Heart left ventricle (tissue), 16 donors: ENCODE measurements around the gene JSRP1. TPM values are rescaled to one million over a fixed set of nuclear protein-coding genes. Genes with fewer than 3 reads are reported as not detected.

Experiments used
- ATAC-seq, 4 donors: fragments of 200-7000 bp; cut with Tn5 transposase; one replicate each; pipeline ENCODE4 v1.9.1; 2020 to 2022; ENCODE audit warnings: moderate library complexity in 4 of 4, mild to moderate bottlenecking in 3 of 4, moderate number of reproducible peaks in 1 of 4
- DNase-seq, 5 donors: peaks; one replicate each; pipeline ENCODE4 v3.0.0-alpha.2; 2020
- H3K27ac ChIP-seq, 12 donors: fragments of 200-600 bp; sonication (generic) in 4 of 12; one replicate each; pipeline versions ENCODE4 v1.5.0 to v1.8.0; 2016 to 2022; ENCODE audit warnings: mild to moderate bottlenecking in 2 of 12
- H3K27me3 ChIP-seq, 9 donors: fragments of 200-600 bp; sonication (generic) in 2 of 9; one replicate each; pipeline versions ENCODE4 v1.5.1 to v1.8.0; 2016 to 2022; ENCODE audit warnings: mild to moderate bottlenecking in 3 of 9
- H3K36me3 ChIP-seq, 9 donors: fragments of 200-600 bp; sonication (generic) in 2 of 9; one replicate each; pipeline versions ENCODE4 v1.5.0 to v1.8.0; 2018 to 2022; ENCODE audit warnings: mild to moderate bottlenecking in 2 of 9
- H3K4me1 ChIP-seq, 12 donors: fragments of 200-600 bp; sonication (generic) in 4 of 12; one replicate each; pipeline versions ENCODE4 v1.5.0 to v1.8.0; 2016 to 2022; ENCODE audit warnings: mild to moderate bottlenecking in 3 of 12
- H3K4me3 ChIP-seq, 12 donors: fragments of 200-600 bp; sonication (generic) in 4 of 12; one replicate each; pipeline versions ENCODE4 v1.5.0 to v1.8.0; 2017 to 2022; ENCODE audit warnings: mild to moderate bottlenecking in 9 of 12, moderate library complexity in 4 of 12
- H3K9me3 ChIP-seq, 12 donors: fragments of 200-600 bp; sonication (generic) in 4 of 12; one replicate each; pipeline versions ENCODE4 v1.5.0 to v1.8.0; 2016 to 2022; ENCODE audit warnings: mild to moderate bottlenecking in 1 of 12
- CTCF ChIP-seq, 12 donors: fragments of 200-600 bp; sonication (generic) in 4 of 12; IDR thresholded peaks; one replicate each; pipeline versions ENCODE4 v1.5.0 to v1.8.0; 2018 to 2022; ENCODE audit warnings: antibody characterized with exemption in 12 of 12, mild to moderate bottlenecking in 5 of 12
- POLR2A ChIP-seq, 2 donors: fragments of 450-650 bp; IDR thresholded peaks; one replicate each; pipeline ENCODE4 v1.6.1; 2017; ENCODE audit warnings: antibody characterized with exemption in 2 of 2, mild to moderate bottlenecking in 2 of 2, moderate library complexity in 2 of 2
- WGBS, 4 donors: extraction: QIAGEN DNeasy Blood & Tissue Kit in 2 of 4; methylation state at CpG; one replicate each; pipeline versions ENCODE4 v1.1.5 to v1.1.7; 2013 to 2018; 5-methylcytosine and 5-hydroxymethylcytosine counted together
- intact Hi-C, 10 donors: fragments of 100-400 bp; cut with DNase I; formaldehyde crosslinking; loops; one replicate each; pipeline versions ENCODE4 v1.11.1 to v1.14.2; 2022
- polyA plus RNA-seq, 2 donors: library from polyadenylated mRNA; stranded (reverse); fragments of 200-250 nt; gene quantifications; one replicate each; pipeline ENCODE4 v1.2.3, GENCODE V29; 2013
- total RNA-seq, 9 donors: library from RNA; depleted of rRNA in 2 of 9; stranded (reverse); fragments of >200 nt in 2 of 9; fragmentation: NEBNext Ultra II Directional in 3 of 9; extraction: Animal tissue kit (Norgen Biotek cat#: 25700) in 3 of 9; gene quantifications; one replicate each; pipeline versions ENCODE4 v1.1.0 to v1.2.4, GENCODE V29; 2016 to 2023
- donor health status: ischemic (EF 13 %, LVEDD 7.1; RV severe dilation, severe dysfunction).
- donor health status: healthy with polysubstance abuse.
- donor health status: DM: no; HTN: yes; CAD: no.
- donor health status: DM: no; HTN: no; CAD: no.
- donor health status: ischemic (EF 25% LVEDD 6.9; RV normal size, moderate dysfunction).
- donor health status: ischemic (EF 25% LVEDD 5.7; RV mildly dilated, moderate dysfunction).
- donor health status: healthy.
- donor health status: DM: yes; HTN: yes; CAD: no.
- donor health status: ischemic (EF 35%, LVEDD 5.7; RV mildly dilated, moderate dysfunction).
- donor health status: nonischemic (EF 11% LVEDD 7.7; RV severe dilation, severe dysfunction).
- donor health status: DM: yes; HTN: yes; CAD: no.
- donor health status: PGD.
- donor health status: ischemic (EF 29% LVEDD 5.4; RV normal size, mild dysfunction).
- donor health status: nonischemic (EF 23%, LVEDD 6.1; RV moderate dilation, normal function).

JSRP1 gene
- total and polyA plus RNA-seq, 11 donors = 0.25 to 0.34 TPM; not detected in 9

- ATAC-seq = no peak
- no peak overlapping the region for H3K4me3 ChIP-seq
- TF ChIP-seq POLR2A (IDR thresholded peaks at IDR 0.05) = no peak
- no peak for TF ChIP-seq CTCF (IDR thresholded peaks at IDR 0.05)
These were observed 39.6 kb downstream of the JSRP1 start for GRCh38 chr19:2216361-2217225.

DNA sequence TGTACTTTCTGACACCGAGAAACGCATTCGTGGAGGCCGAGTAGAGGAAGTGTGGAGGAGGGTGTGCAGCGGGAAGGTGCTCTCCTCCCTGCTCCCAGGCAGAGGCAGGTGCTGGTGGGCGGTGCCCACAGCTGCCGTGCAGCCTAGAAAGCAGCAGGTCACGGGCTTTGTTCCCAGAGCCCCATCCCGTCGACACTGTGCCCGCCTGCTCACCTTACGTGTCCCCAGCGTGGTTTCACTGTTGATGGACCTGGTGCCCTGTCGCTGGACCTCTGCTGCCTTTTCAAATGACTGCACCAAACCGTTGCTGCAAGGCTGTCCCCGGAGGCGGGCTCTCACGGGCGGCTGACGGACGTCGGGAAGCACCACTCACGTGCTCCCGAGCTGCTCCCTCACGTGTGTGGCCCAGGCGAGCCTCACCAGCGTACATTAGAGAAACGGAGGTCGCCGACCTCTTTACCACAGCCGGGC is 40.9 kb downstream of the JSRP1 start:
- no peak overlapping the region for H3K27ac ChIP-seq
- H3K27me3 ChIP-seq = no peaks in the 10 kb centered on the region
- H3K4me1 ChIP-seq = no peaks in the 10 kb centered on the region
- no peaks in the 10 kb centered on the region for H3K9me3 ChIP-seq
- no peak for ATAC-seq
- 83 to 87% (median 85%) methylated on average over 30 to 31 of the region's 31 CpGs for WGBS, 4 donors
- no peak for TF ChIP-seq CTCF (IDR thresholded peaks at IDR 0.05)
- no peak for TF ChIP-seq POLR2A (IDR thresholded peaks at IDR 0.05)
- no peak for DNase-seq
- peaks cover 3 to 100% (median 92%) of the 10 kb centered on the region in 9 donors for H3K36me3 ChIP-seq
- no peak overlapping the region for H3K4me3 ChIP-seq
- intact Hi-C loops = no loop called here

More at GRCh38 chr19:2216361-2217225, 39.6 kb downstream of the JSRP1 start:
- no peaks in the 10 kb centered on the region for H3K27me3 ChIP-seq
- peaks cover 0 to 98% (median 85%) of the 10 kb centered on the region in 9 donors for H3K36me3 ChIP-seq
- H3K9me3 ChIP-seq = no peaks in the 10 kb centered on the region
- no peak for DNase-seq
- 93 to 95% (median 95%) methylated on average over 38 to 43 of the region's 43 CpGs; no CpG with 5 or more reads in 1 of the 4 donors for WGBS, 4 donors
- peaks cover 0 to 8% (median 0%) of the 10 kb centered on the region in 12 donors for H3K4me1 ChIP-seq
- H3K27ac ChIP-seq = no peak overlapping the region
- intact Hi-C loops = no loop called here

- H3K36me3 ChIP-seq = peaks cover 3 to 98% (median 91%) of the 10 kb centered on the region in 9 donors
- 85 to 93% (median 91%) methylated on average over 13 to 17 of the region's 17 CpGs for WGBS, 4 donors
- peaks cover 0 to under 1% (median 0%) of the 10 kb centered on the region in 12 donors for H3K4me1 ChIP-seq
- intact Hi-C loops = no loop called here
- H3K9me3 ChIP-seq = no peaks in the 10 kb centered on the region
- DNase-seq (no peak), ATAC-seq (peak in 1 of 4 donors; percentile 13)
- TF ChIP-seq CTCF (IDR thresholded peaks at IDR 0.05) (no peak), POLR2A (IDR thresholded peaks at IDR 0.05) (no peak)
- H3K27me3 ChIP-seq = no peaks in the 10 kb centered on the region
- no peak overlapping the region for H3K27ac ChIP-seq
- no peak overlapping the region for H3K4me3 ChIP-seq
These were observed 42.0 kb downstream of the JSRP1 start for GRCh38 chr19:2214251-2214650.

DNA sequence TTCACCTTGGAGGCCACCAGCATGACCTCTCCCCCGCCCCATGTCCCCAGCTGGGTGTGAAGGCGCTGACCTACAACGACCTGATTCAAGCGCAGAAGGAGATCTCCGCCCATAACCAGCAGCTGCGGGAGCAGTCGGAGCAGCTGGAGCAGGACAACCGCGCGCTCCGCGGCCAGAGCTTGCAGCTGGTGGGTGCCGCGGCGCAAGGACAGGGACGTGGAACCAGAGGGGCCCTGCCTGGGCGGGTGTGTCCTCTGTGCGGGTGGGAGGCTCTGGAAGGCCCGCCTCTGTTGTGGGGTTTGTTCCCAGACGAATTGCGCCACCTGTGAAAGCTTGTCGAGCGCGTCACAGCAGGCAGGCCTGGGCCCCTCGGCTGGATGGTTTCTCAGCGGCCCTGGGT is 42.4 kb downstream of the JSRP1 start:
- peaks cover 0 to 5% (median 2%) of the 10 kb centered on the region in 12 donors for H3K4me1 ChIP-seq
- peak in 1 of 5 donors; percentile 50 for DNase-seq
- no peaks in the 10 kb centered on the region for H3K27me3 ChIP-seq
- no peak for TF ChIP-seq CTCF (IDR thresholded peaks at IDR 0.05)
- no peak for TF ChIP-seq POLR2A (IDR thresholded peaks at IDR 0.05)
- peak in 1 of 4 donors; percentile 52 for ATAC-seq
- no peak overlapping the region for H3K4me3 ChIP-seq
- H3K36me3 ChIP-seq = peaks cover 3 to 94% (median 87%) of the 10 kb centered on the region in 9 donors
- WGBS, 4 donors = 76 to 93% (median 88%) methylated on average over 25 to 26 of the region's 26 CpGs
- intact Hi-C loops = no loop called here
- no peaks in the 10 kb centered on the region for H3K9me3 ChIP-seq
- no peak overlapping the region for H3K27ac ChIP-seq
